RWPE1 (cell line): ENCODE data around the gene C3orf20.
A peak's percentile ranks its signal among the peaks of the same experiment; 100 is the strongest.

Source experiments
- CTCF ChIA-PET: fragments of 350-600 bp; sonication (Branson Sonifier 250); formaldehyde crosslinking; extraction: SDS; loops from one replicate; lab custom pipeline; 2021; lab: Yijun Ruan, JAX
- POLR2A ChIA-PET: fragments of 400-600 bp; formaldehyde crosslinking; extraction: SDS; loops from one replicate; lab custom pipeline; 2020; ENCODE audit warnings: antibody characterized with exemption; ENCODE audit not compliant: low non-redundant PET; lab: Yijun Ruan, JAX
- DNase-seq: peaks from one replicate; pipeline ENCODE4 v3.0.0; 2012; ENCODE audit warnings: low spot score
- H3K27ac ChIP-seq: fragments of 450-650 bp; 2 replicates; pipeline ENCODE4 v1.5.1; 2017
- CTCF ChIP-seq: fragments of 450-650 bp; conservative IDR thresholded peaks from 2 replicates; pipeline ENCODE4 v1.5.1; 2017; ENCODE audit warnings: low read depth, mild to moderate bottlenecking

C3orf20 gene

GRCh38 chr3:14640157-14640562 is 34.8 kb upstream of the C3orf20 start:
- H3K27ac ChIP-seq = no peak overlapping the region
- ChIA-PET POLR2A (no interaction called here), CTCF (no interaction called here)
- no peak for TF ChIP-seq CTCF
- DNase-seq = peak; percentile 30

GRCh38 chr3:14640734-14641133 is 34.2 kb upstream of the C3orf20 start:
- ChIA-PET CTCF (no interaction called here), POLR2A (no interaction called here)

GRCh38 chr3:14641346-14641745 is 33.6 kb upstream of the C3orf20 start:
- no peak for DNase-seq
- no peak overlapping the region for H3K27ac ChIP-seq
- ChIA-PET CTCF (no interaction called here), POLR2A (no interaction called here)
- no peak for TF ChIP-seq CTCF

More at GRCh38 chr3:14640734-14641133, 34.2 kb upstream of the C3orf20 start:
- H3K27ac ChIP-seq = no peak overlapping the region
- no peak for DNase-seq
- TF ChIP-seq CTCF = no peak

- DNase-seq = no peak
- CTCF ChIA-PET = no interaction called here
- no peak for TF ChIP-seq CTCF
- H3K27ac ChIP-seq = no peak overlapping the region
- POLR2A ChIA-PET = no interaction called here
Measured at GRCh38 chr3:14645453-14645852, 29.5 kb upstream of the C3orf20 start.

GRCh38 chr3:14646131-14646573 is 28.8 kb upstream of the C3orf20 start:
- DNase-seq = no peak
- POLR2A ChIA-PET = no interaction called here
- no peak for TF ChIP-seq CTCF
- H3K27ac ChIP-seq = no peak overlapping the region
- CTCF ChIA-PET = no interaction called here

- ChIA-PET POLR2A (no interaction called here), CTCF (no interaction called here)
- H3K27ac ChIP-seq = no peak overlapping the region
- no peak for DNase-seq
- no peak for TF ChIP-seq CTCF
Measured at GRCh38 chr3:14646589-14647413, 28.1 kb upstream of the C3orf20 start.
